ENCODE results near the gene PSTPIP1. TPM values are rescaled to one million over a fixed set of nuclear protein-coding genes. Genes with fewer than 3 reads are reported as not detected.

The PSTPIP1 gene
- total RNA-seq, 1 donor from 2014 or later = 12.4 TPM

DNA sequence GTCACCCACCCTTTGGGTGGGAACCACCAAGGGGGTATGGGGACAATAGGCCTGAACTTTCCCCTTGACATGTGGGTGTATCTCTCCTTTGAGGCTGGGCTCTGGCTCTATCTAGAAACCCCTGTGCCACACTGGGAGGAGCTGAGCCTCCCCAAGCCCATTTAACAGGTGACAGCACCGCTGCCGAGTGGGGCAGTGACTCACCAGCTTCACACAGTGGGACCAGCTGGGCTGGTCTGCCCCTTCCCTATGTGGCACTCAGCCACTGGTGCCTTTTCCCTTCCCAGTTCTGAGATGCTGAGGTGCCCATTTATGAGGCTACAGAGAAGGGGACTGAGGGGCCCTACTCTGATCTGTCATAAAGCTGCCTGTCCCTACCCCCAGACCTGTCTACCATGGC lies 5.1 kb downstream of the PSTPIP1 start:
- Mint-ChIP-seq H3K27ac (ENCODE audit: unreplicated experiment) (no peak overlapping the region), H3K4me1 (ENCODE audit: low read depth, unreplicated experiment) (peaks cover 2% of the 10 kb centered on the region), H3K36me3 (ENCODE audit: unreplicated experiment) (no peaks in the 10 kb centered on the region), H3K9me3 (ENCODE audit: unreplicated experiment) (no peaks in the 10 kb centered on the region), H3K4me3 (ENCODE audit: unreplicated experiment) (no peak overlapping the region), H3K27me3 (ENCODE audit: unreplicated experiment) (peaks cover 4% of the 10 kb centered on the region)
- no peak for DNase-seq
- TF ChIP-seq, protein P1, sequence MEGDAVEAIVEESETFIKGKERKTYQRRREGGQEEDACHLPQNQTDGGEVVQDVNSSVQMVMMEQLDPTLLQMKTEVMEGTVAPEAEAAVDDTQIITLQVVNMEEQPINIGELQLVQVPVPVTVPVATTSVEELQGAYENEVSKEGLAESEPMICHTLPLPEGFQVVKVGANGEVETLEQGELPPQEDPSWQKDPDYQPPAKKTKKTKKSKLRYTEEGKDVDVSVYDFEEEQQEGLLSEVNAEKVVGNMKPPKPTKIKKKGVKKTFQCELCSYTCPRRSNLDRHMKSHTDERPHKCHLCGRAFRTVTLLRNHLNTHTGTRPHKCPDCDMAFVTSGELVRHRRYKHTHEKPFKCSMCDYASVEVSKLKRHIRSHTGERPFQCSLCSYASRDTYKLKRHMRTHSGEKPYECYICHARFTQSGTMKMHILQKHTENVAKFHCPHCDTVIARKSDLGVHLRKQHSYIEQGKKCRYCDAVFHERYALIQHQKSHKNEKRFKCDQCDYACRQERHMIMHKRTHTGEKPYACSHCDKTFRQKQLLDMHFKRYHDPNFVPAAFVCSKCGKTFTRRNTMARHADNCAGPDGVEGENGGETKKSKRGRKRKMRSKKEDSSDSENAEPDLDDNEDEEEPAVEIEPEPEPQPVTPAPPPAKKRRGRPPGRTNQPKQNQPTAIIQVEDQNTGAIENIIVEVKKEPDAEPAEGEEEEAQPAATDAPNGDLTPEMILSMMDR (IDR thresholded peaks at IDR 0.05; ENCODE audit: partially characterized antibody, unreplicated experiment) = no peak

DNA sequence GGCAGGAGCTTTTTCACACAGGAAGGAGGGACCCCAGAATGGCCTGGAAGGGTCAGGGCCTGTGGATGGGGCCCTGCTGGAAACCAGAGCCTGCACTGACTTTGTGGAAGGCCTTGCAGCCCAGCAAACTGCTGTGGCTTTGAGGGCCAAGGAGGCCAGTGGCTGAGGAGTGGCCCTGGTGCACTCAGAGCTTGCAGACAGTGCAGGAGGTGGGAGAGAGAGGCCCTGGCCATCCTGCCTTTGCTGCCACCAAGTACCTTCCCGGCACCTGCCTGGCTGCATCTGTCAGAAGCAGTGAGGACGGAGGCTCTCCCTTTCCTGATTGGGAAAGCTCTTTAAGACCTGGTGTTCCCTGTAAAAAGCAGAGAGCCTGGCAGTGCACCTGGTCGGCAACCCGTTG lies 6.4 kb downstream of the PSTPIP1 start:
- H3K27ac Mint-ChIP-seq (ENCODE audit: unreplicated experiment) = no peak overlapping the region
- H3K4me1 Mint-ChIP-seq (ENCODE audit: low read depth, unreplicated experiment) = peaks cover 2% of the 10 kb centered on the region
- peaks cover 4% of the 10 kb centered on the region for H3K27me3 Mint-ChIP-seq (ENCODE audit: unreplicated experiment)
- TF ChIP-seq, protein P1 (IDR thresholded peaks at IDR 0.05; ENCODE audit: partially characterized antibody, unreplicated experiment) = no peak
- H3K4me3 Mint-ChIP-seq (ENCODE audit: unreplicated experiment) = no peak overlapping the region
- no peak for DNase-seq
- no peaks in the 10 kb centered on the region for H3K9me3 Mint-ChIP-seq (ENCODE audit: unreplicated experiment)
- no peaks in the 10 kb centered on the region for H3K36me3 Mint-ChIP-seq (ENCODE audit: unreplicated experiment)

DNA sequence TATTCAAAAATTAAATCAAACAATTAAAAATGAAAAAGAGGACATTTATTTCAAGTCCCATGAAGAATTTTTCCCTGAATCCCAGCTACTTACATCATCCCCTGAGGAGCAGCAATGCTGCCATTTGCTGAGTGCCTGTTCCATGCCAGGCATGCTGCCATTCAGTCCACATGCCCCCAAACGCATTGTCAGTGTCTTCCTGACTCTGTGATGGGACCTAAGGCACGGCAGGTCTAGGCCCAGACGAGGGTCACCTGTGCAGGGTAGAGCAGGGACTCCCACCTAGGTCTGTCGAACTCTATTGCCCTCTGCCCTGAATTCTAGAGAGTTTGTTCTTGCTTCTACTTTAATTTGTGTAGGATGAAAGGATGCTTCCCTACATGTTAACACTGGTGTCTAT lies 7.0 kb downstream of the PSTPIP1 start:
- no peak for DNase-seq
- Mint-ChIP-seq H3K4me1 (ENCODE audit: low read depth, unreplicated experiment) (peaks cover 2% of the 10 kb centered on the region), H3K27ac (ENCODE audit: unreplicated experiment) (no peak overlapping the region), H3K36me3 (ENCODE audit: unreplicated experiment) (no peaks in the 10 kb centered on the region), H3K9me3 (ENCODE audit: unreplicated experiment) (no peaks in the 10 kb centered on the region), H3K27me3 (ENCODE audit: unreplicated experiment) (peaks cover 4% of the 10 kb centered on the region), H3K4me3 (ENCODE audit: unreplicated experiment) (no peak overlapping the region)
- TF ChIP-seq, protein P1 (IDR thresholded peaks at IDR 0.05; ENCODE audit: partially characterized antibody, unreplicated experiment) = no peak

DNA sequence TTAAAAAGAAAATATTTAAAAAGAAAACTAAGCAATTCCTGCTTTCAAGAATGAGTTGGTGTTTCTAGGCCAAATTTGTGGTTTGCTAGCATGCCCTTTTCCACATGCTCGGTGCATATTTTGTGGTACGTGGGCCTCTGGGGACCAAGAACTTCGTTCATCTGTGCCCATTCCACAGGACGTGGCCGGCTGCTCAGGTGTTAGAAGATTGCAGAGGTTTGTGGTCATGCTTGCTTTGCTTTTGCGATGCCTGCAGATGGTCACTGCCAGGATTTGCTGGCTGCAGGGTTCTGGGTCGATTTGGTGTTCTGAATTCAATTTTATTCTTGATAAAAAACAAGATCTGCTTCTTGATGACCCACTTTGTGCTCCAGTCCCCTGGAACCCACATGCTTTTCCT lies 7.5 kb downstream of the PSTPIP1 start:
- no peak overlapping the region for H3K4me3 Mint-ChIP-seq (ENCODE audit: unreplicated experiment)
- H3K27ac Mint-ChIP-seq (ENCODE audit: unreplicated experiment) = no peak overlapping the region
- H3K27me3 Mint-ChIP-seq (ENCODE audit: unreplicated experiment) = peaks cover 4% of the 10 kb centered on the region
- no peak for DNase-seq
- TF ChIP-seq, protein P1 (IDR thresholded peaks at IDR 0.05; ENCODE audit: partially characterized antibody, unreplicated experiment) = no peak
- H3K9me3 Mint-ChIP-seq (ENCODE audit: unreplicated experiment) = no peaks in the 10 kb centered on the region
- peaks cover 2% of the 10 kb centered on the region for H3K4me1 Mint-ChIP-seq (ENCODE audit: low read depth, unreplicated experiment)
- no peaks in the 10 kb centered on the region for H3K36me3 Mint-ChIP-seq (ENCODE audit: unreplicated experiment)

DNA sequence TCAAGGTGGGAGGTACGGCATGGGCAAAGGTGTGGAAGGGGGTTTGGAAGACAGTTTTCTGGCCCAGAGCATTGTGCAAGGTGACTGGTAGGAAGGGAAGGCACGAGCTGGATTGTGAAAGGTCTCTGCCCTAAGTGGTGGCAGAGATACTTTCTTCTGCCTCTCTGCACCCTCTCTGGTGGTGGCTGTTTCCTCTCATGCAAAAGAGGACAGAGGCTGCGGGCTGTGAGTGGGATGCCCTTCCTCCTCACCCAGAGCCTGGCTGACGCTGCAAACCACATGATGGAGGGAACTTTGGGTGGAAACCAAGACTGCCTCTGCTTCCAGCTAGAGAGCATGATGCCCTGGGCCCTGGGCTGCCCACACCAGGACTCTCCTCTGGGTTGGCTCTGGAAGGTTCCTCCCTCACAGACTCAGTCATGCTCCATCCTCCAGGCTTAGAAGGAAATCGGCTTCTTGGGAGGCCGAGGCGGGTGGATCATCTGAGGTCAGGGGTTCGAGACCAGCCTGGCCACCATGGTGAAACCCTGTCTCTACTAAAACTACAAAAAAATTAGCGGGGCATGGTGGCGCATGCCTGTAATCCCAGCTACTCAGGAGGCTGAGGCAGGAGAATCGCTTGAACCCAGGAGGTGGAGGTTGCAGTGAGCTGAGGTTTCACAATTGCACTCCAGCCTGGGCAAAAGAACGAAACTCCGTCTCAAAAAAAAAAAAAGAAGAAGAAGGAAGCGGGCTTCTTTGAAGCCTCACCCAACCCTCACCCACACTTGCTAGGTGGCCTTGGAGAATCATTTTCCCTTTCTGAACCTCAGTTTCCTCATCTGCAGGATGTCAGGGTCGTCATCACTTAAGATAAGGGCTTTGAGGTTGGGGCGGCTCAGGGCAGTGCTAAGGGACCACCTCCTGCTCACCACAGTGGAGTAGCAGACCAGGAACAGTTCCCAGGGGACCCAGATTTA lies 8.3 kb downstream of the PSTPIP1 start:
- Mint-ChIP-seq H3K27ac (ENCODE audit: unreplicated experiment) (no peak overlapping the region), H3K36me3 (ENCODE audit: unreplicated experiment) (no peaks in the 10 kb centered on the region), H3K27me3 (ENCODE audit: unreplicated experiment) (peaks cover 4% of the 10 kb centered on the region), H3K4me1 (ENCODE audit: low read depth, unreplicated experiment) (peaks cover 2% of the 10 kb centered on the region), H3K9me3 (ENCODE audit: unreplicated experiment) (no peaks in the 10 kb centered on the region), H3K4me3 (ENCODE audit: unreplicated experiment) (no peak overlapping the region)
- TF ChIP-seq, protein P1 (IDR thresholded peaks at IDR 0.05; ENCODE audit: partially characterized antibody, unreplicated experiment) = no peak
- DNase-seq = no peak
